ENCODE results near the gene UBE2E2.
"Not testable (repeated sequence)": the region's sequence is repeated elsewhere in the genome, so short reads cannot be mapped to it uniquely, and the experiment has no call there.

Gene UBE2E2

GRCh38 chr3:23336853-23337252 lies 133.7 kb downstream of the UBE2E2 start:
- not testable (repeated sequence) for DNase-seq

- DNase-seq, result no peak
Observed at GRCh38 chr3:23341147-23341838, 138.2 kb downstream of the UBE2E2 start.

GRCh38 chr3:23342343-23342742 lies 139.2 kb downstream of the UBE2E2 start:
- no peak for DNase-seq

GRCh38 chr3:23343509-23343908 lies 140.4 kb downstream of the UBE2E2 start:
- no peak for DNase-seq

- DNase-seq, result no peak
Observed at GRCh38 chr3:23344886-23345285, 141.8 kb downstream of the UBE2E2 start.

GRCh38 chr3:23349444-23349843 lies 146.3 kb downstream of the UBE2E2 start:
- not testable (repeated sequence) for DNase-seq

- no peak for DNase-seq
Observed at GRCh38 chr3:23356169-23356568, 153.0 kb downstream of the UBE2E2 start.

GRCh38 chr3:23356923-23357322 lies 153.8 kb downstream of the UBE2E2 start:
- DNase-seq, result no peak

GRCh38 chr3:23359116-23359515 lies 156.0 kb downstream of the UBE2E2 start:
- no peak for DNase-seq

GRCh38 chr3:23365066-23365465 lies 161.9 kb downstream of the UBE2E2 start:
- DNase-seq, result no peak

GRCh38 chr3:23368731-23369130 lies 165.6 kb downstream of the UBE2E2 start:
- DNase-seq, result no peak

GRCh38 chr3:23372285-23372684 lies 169.2 kb downstream of the UBE2E2 start:
- DNase-seq, result no peak

GRCh38 chr3:23376516-23377248 lies 173.6 kb downstream of the UBE2E2 start:
- no peak for DNase-seq

- no peak for DNase-seq
Observed at GRCh38 chr3:23377928-23378672, 175.0 kb downstream of the UBE2E2 start.

GRCh38 chr3:23383875-23384274 lies 180.7 kb downstream of the UBE2E2 start:
- no peak for DNase-seq

- no peak for DNase-seq
Observed at GRCh38 chr3:23385327-23385726, 182.2 kb downstream of the UBE2E2 start.

GRCh38 chr3:23387286-23387918 lies 184.3 kb downstream of the UBE2E2 start:
- DNase-seq, result no peak

GRCh38 chr3:23389089-23389488 lies 186.0 kb downstream of the UBE2E2 start:
- no peak for DNase-seq

- no peak for DNase-seq
Observed at GRCh38 chr3:23389686-23390085, 186.6 kb downstream of the UBE2E2 start.

- DNase-seq, result no peak
Observed at GRCh38 chr3:23390446-23390845, 187.3 kb downstream of the UBE2E2 start.

GRCh38 chr3:23390989-23391553 lies 187.9 kb downstream of the UBE2E2 start:
- DNase-seq, result no peak

- DNase-seq, result no peak
Observed at GRCh38 chr3:23395115-23395514, 192.0 kb downstream of the UBE2E2 start.

GRCh38 chr3:23396746-23397145 lies 193.6 kb downstream of the UBE2E2 start:
- no peak for DNase-seq

All from DMS79 (cell line).